ENCODE measurements around the gene ADAM12.

Gene ADAM12

DNA sequence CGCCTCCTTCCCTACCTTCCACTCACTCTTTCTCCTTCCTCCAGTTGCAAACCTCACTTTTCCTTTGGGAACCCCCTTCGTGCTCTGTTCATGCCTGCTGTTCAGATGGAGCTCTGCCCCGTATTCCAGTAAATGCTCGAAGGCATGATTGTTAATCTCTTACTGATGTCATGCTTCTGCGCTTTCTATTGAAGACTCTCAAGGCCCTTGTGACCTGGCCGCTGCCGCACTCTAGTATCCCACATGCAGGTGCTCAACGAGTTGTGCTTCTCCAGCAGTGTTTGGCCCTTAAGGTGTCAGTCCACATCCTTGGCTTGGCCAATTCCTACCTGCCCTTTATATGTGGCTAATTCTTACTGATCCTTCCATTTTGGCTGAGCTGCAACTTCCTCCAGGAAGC lies 158.6 kb downstream of the ADAM12 start:
- no peak for DNase-seq

DNA sequence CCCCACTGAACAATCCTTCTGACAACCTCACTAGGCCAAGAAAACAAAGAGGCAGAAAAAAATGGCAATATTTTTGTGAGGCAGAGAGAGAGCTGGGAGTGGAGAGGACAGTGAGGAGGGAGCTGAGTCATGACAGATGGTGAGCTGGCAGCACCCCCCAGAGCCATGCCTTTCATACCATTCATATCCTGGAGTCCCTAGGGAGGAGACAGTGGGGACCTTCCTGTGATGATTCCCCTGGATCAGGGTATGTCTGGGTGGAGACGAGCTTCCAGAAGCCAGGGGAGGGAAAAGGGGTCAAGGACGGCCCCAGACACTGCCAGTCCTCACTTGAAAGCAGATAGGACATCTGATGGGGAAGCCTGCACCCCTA lies 160.5 kb downstream of the ADAM12 start:
- no peak for DNase-seq

DNA sequence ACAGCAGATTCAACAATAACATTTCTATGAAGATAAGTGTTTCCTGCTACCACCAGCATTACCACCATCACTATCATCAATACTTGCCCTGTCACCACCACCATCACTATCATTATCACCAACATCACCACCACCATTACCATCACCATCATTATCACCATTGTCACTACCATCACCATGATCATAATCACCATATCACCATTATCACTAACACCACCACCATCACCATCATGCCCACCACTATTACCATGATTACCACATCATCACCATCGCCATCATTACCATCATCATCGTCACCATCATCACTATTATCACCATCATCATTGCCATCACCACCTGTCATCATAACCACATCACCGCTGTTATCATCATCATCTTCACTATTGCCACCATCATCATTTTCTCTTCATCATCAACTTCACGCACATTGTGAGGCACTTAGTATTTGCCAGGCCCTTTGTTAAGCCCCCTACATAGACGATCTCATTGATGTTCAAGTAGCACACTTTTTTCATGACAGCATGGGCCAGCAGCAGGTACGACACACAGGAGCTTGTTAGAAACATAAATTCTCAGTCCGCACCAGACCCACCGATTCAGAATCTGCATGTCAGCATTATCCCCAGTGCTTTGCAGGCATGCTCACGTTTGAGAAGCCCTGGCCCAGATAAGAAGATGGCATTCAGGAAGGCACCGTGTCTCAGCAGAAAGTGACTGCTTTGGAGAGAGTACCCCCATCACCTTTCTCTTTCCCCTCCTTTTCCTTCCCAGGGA lies 161.1 kb downstream of the ADAM12 start:
- DNase-seq = no peak

DNA sequence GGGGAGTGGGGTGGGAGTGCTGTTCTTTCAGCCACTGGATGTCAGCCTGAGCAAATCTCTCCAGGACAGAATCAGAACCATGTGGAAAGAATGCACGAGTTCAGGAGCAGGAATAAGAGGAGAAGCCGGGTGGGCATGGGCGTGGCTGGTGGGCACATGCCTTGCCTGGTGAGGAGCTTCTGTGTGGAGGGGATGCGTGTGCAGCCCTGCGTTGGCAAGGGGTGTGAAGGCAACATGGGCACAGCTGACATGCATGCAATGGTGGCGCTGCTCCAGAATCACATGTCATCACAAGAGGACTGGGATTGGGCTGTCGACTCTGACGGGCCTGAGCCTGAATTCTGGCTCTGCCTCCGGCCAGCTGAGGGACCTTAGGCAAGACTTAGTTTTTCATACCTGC lies 162.1 kb downstream of the ADAM12 start:
- no peak for DNase-seq

DNA sequence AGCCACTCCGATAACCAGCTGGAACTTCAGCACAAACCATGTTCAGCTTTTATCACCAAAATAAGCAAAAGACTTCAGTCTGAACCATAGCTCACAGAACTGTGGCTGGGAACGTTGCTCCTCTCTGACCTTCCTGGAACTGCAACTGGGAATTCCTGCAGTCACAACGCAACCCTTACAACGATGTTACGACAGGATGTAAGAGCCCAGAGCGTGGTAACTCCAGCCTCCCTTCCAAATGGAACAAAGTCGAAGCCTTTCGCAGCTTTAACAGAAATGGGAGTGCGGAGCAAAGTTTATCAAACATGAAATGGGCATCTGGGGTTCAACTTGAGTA lies 162.6 kb downstream of the ADAM12 start:
- no peak for DNase-seq

DNA sequence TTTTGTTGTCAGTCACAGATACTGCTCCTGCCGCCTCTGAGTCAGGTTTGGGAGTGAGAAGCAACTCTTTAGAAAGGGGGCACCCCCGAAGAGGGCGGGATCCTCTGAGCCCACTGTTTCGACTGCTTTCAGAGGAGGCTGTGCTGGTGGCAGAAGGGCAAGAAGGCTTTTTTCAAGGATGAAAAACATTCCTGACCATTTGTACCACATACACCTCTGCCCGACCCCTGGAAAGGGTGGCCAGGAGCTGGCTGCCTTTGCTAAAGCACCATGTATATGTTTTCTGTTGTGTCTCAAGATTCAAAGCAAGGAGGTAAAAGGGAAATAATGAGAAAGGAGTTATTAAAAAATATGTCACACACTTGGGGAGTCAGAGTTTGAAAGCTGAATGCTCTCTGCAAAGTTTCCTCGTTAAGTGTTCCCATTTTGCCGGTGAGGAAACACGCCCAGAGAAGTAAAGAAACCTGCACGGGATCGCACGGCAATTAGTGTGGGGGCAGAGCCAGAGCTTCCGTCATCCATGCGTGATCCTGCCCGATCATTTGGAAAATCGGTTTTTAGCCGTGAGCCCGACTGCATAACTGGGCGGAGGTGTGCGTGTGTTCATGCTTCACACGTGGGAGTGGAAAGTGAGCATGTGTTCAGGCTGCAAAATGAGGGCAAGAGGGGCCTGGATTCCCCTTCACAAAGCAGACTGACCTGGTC lies 163.2 kb downstream of the ADAM12 start:
- DNase-seq = no peak

DNA sequence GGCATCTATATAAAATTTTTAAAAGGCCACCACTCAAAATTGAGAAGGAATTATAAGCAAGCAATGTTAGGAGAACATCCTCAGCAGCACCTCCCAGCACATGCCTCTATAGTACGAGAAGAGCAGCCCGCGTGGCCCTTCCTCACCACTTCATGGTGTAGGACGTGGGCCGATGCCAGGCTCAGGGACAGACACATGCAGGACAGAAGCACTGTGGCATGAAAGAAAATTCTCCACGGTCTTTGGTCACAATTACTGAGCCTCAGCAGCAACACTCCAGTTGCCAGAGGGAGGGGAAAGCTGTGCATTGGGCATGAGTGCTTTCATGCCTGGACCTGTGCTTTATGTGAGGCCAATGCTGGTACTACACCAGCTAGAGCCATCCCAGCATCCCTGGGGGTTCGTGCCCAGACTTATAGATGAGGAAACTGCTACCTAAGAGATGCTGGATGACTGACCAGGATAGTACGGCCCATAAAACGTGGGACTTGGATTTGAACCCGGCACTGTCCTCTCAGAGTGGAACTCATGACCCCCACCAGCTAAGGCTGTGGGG lies 164.7 kb downstream of the ADAM12 start:
- DNase-seq = no peak

DNA sequence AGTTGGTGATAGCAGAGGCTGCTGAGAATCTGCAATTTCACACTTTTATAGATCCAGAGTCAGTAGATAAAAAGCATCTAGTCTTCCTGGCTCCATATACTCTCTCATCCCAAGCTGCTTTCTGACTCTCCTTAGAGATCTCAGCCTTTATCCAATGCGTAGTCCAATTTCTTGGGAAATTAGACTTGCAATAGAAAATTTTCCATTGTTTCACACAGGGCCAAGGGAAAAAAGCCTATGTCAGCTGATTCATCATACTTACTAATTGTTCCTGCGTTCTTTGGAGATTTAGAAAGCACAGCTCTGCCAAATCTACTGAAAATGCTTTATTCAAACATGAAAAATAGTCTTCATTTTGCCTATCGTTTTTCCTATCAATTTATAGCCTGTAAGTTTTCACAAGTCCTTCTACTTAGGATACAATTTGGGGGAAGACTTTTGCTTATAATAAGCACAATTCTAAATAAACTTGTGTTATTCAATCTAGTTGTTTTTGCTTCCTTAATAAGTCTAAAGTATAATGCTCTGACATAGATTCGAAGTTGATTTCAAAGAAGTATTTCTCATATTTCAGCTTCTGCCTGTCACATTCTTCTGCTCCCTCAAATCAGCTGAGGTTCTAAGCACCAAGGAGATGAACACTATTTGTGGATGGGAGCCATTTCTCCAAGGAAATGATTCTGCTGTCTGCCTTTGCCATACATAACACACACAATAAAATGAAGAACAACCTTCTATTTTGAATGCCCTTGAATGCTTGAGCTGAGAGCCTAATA lies 165.4 kb downstream of the ADAM12 start:
- no peak for DNase-seq

DNA sequence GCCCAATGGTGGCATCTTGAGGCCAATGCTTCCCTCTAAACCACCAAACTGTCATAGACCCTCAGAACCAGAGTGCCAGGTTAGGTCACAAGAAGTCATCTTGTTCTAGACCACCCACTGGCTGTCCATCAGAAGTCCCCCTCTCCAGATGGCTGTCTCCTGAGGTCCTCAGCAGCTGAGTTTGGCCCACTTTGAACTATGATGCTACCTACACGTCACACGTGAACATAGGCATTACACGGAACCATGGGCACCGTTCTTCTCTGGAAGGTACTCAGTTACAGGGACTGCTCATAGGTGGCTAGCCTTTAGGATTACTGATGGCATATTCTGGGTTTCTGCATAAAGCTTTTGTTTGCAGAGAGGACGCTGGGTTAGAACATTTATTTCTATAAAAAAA lies 166.4 kb downstream of the ADAM12 start:
- no peak for DNase-seq

DNA sequence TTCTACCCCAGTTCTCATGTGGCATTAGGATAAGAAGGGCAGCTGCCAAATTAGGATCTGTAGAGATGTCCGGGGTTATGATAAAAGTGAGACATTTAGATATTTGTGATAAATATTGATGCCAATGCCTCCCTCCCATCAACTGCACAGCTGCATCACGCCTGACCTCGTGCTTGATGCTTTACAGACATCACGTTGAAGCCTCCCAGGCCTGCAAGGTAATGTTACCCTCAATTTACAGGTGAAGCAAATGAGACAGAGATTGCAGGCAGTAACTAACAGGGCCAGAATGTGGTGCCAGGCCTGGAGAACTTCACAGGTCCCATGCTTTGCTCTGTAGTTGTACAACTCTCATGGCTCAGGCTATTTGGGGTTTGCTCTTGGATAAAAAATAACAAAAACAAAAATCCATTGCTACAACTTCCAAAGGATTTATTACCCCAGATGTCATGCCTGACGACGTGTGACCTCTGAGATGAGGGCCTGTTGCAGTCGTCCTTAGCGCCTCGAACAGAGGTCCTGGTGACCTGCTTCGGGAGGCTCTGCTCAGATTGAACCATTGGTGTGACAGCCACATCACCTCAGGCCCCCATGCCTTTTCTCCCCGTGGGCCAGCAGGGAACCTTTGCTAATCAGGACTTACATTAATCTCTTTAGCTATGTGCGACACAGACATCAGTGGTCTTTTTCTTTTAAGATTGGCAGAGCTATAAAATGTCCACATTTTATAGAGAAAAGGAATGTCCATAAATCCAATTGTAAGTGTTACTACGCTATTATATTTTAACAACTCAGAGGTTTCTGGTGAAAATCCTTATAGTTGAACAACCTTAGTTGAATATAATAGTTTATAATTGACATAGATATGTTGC lies 169.3 kb downstream of the ADAM12 start:
- DNase-seq = no peak

DNA sequence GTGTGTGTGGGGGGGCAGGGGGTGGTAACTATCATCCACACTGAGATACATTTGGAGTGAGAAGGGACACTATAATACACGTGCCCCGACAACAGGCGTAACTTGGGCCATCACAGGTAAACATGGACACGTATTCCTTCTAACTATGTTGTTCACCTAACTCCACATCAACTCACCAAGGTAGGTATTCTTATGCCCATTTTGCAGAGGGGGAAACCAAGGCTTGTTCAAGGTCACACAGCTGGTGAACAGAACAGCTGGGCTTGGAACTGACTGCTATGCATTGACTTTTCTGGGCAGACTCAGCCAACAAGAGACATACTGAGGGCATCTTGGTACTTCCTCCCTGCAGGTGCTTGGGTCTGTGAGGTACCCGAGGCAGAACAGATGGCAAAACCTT lies 170.1 kb downstream of the ADAM12 start:
- no peak for DNase-seq

DNA sequence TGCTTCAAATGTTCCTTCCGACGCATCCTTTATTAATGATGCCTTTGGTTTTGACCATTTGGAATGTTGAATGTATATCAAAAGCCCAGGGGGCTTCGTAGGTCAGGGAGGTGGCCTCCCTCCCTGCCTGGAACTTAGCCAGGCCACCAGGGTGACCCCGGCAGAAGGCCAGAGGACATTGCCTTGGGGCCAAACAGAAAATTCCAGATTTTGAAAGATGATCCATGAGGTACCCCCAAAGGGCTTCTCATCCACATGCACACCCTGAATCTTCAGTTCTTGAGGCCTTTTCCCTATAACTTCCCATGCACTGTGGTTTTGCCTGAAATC lies 171.7 kb downstream of the ADAM12 start:
- no peak for DNase-seq

DNA sequence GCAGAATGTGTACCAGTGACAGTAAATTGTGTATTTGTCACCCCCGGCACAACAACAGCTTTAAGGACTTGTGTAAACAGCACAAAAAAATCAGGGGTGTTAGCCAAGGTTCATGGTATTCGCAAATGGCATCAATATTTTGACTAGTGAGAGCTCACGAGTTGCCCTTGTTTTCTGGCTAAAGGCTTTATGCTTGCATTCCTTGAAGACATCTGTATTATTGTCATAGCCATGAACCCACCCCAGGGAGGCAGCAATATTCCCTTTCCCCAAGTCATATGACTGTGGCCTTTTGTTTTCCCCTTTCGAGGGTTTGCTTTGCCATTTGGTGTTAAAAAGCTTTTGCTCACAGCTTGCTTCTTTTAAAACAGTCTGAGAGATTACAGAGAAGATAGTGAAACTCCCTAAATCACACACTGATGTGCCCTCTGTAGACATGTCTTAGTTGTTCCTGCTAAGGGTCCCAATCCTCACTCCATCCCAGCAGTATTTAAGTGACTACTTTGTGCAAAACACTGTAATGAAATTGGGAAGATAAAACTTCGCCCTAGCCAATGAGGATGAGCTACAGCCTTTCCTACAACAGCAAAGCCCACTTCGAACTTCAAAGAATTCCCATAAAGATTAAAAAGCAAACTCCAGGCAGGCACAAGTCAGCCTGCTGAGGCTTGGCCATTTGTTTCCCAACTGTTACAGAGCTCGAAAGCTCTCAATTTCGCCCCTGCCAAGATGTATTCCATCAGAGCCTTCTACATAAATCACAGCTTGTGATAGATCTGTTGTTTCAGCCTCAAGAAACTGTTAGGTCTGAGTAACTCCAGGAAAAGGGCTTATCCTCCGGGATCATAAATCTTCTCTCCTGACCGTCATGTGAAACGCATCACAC lies 172.3 kb downstream of the ADAM12 start:
- DNase-seq = no peak

DNA sequence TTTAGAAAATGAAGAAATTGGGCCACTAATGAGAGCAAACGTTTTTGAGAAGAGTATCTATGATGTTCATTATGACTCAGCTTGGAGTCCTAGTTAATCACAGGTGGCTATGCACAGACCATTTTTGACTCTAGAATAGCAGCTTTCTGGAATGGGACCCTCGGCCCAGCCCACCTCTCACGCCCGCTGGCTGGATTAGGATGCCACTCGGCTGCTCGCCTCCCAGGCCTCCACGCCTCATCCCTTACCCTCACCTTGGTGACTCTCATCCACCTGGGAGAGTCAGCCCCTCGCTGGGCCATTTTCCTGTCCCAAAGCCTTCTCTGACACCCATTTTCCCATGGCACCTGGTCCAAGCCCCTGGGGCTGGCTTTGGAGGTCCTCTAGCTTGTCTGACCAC lies 173.6 kb downstream of the ADAM12 start:
- no peak for DNase-seq

DNA sequence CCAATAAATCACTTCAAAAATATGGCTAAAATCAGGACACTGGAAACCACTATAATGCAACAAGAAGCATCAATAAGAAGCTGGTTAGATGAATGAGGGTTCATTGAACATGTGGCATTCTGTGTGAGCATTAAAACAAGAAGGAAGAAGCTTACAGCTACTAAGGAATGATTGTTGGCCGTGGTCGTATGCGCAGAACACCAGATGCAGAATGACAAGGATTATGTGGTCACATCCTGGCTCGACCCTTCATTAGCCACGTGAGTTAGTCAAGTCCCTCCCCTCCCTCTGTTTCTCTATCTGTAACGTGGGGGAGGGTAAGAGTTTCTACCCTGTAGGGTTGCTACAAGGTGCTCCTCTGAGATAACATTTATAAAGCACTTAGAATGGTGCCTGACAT lies 174.3 kb downstream of the ADAM12 start:
- no peak for DNase-seq

DNA sequence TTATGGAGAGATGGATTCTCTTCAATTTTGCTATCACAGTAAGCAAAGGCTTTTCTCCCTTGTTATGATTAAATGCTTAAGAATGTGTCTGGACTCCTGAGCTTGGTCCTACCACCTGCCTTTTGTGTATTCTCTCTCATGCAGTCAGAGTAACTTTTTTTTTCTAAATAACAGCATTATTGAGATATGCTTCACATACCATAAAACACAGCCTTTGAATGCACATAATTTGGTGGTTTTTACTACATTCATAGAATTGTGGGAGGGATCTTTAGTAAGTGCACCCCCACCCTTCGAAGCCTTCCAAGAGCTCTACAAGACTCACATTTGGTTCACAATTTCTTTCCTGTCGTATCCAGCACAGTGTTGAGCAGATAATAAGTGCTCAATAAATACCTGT lies 175.5 kb downstream of the ADAM12 start:
- DNase-seq = no peak

DNA sequence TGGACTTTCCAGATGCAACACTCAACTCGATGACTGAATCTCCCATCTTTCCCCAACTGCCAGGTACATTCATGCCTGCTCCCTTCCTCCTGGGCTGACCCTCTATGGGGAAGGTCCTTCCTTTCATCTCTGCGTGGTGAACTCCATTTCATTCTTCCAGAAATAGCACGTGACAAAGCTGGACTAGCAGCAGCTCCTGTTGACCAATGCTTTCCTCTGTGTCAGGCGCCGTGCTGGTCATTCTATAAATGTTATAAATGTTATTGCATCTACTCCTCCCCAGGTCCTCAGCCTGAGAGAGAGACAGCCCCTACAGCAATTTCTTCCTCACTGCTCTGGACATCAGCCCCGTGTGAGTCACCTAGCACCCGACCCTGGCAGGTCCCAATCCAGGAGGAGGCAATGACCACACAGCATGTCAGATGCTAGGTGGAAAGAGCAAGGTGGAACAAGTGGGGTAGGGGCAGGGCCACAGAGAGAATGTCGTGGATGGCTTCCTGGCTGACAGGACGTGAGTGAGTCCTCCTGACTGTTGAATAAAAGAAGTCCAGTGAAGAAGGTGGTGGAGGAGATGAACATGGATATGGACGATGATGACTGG lies 178.1 kb downstream of the ADAM12 start:
- DNase-seq = no peak

DNA sequence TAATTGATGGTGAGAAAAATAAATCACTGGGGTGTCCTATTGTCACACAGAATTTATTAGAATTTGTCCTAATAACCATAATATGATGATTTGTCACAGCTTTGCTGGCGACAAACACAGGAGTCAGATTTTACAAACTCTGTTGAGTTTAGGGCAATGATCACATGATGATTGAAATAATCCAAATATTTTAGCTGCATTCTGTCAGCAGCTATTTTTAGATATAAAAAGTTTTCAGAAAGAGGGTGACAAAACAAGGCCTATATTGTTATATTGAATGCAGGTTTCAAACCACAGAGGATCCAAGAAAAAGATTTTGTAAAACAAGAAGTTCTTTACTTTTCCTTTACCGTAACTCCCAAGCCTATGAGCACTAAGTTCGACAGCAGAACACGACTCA lies 178.8 kb downstream of the ADAM12 start:
- DNase-seq = no peak

DNA sequence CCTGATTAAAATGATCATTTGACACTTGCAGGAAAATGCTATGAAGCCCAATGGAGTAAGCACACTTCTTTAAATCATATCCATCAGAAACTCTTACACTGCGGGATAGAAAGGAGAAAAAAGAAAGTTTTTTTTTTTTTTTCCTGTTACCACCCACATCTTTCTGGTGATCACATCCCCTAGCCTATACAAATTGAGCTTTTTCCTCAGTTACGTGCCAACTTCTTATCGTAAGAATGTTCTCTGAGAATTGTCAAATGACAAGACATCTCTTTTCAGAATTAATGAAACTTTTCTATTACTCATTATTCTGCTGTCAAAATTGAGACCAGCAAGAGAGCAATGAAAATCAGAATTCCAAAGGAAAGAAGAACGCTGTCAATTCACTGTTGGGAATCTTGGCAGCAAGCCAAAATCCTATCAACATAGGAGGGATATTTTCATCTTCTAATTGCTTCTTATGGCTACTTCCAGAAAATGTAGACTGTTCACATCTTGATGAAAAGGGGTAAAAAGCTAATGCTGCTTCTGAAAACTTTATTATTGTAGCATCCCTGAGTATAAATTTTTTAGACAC lies 179.5 kb downstream of the ADAM12 start:
- no peak for DNase-seq

DNA sequence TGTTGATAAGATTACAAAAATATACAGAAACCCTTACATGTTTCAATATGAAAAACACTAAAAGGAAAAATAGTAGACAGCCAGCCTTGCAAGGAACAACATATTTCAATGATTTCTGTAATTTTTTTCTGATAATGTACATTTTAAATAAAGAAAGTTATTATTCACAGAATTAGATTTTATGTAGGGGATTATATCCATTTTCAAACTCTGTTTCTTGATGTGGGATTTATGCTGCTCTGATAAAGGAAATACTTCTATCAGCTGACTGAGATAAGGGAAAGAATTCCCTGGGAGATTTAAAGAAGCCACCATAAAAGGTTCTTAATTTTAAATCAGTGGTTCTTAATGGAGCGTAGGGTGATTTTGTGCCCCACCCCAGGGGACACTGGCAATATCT lies 180.4 kb downstream of the ADAM12 start:
- no peak for DNase-seq

DNA sequence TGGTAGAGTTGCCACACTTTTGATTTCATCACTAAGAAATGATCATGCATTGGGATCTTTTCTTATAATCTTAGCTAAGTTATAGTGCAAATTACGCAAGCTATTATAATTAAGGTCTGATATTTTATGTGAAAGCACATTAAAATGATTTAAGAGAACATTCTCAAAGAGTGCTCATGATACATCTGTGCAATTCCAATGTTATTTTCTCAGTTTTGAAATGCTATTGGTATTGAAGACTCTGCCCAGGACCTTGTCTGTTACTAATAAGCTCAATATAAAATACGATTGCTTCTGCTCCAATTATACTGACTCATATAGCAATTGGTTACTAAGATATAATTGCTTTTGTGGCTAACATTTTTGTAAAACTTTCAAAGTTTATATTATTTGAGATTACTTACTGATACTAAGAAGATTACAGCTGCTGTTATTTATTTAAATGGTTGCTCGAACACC lies 180.9 kb downstream of the ADAM12 start:
- DNase-seq = no peak
